Stimulated activated CD4-positive, alpha-beta T cell treated with anti-CD3 and anti-CD28 coated beads, Interleukin-4, amount 100 ng/mL, for 24 hours (primary cell): ENCODE results near the gene TBC1D16.

Source experiments
- DNase-seq: peaks from one replicate; pipeline ENCODE4 v3.0.0-alpha.2; 2020

The TBC1D16 gene

DNA sequence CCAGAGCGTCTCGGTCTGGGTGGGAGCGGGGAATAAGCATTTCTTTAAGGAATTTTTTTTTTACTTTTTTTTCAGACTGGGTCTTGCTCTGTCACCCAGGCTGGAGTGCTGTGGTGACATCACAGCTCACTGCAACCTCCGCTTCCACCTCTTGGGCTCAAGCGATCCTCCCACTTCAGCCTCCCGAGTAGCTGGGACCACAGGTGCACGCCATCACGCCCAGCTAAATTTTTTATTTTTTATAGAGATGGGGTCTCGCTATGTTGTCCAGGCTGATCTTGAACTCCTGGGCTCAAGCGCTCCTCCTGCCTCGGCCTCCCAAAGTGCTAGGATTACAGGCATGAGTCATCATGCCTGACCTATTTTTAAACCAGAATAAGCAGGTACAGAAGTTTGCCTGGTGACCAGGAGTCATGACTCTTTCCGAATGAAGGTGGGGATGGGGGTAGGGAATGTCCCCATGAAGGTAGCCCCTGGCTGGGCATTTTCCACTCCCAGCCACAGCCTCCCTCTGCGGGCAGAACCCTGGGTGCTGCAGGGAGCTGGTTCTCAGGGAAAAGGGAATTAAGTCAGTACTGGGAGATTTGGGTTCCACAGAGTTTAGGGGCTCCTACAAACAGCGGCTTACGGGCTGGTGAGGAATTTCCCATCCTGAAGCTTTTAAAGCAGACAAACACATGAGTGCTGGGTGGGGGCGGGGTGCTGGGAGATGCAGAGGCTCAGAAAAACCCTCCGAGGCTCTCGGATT, 48.3 kb downstream of the TBC1D16 start:
- DNase-seq: no peak

DNA sequence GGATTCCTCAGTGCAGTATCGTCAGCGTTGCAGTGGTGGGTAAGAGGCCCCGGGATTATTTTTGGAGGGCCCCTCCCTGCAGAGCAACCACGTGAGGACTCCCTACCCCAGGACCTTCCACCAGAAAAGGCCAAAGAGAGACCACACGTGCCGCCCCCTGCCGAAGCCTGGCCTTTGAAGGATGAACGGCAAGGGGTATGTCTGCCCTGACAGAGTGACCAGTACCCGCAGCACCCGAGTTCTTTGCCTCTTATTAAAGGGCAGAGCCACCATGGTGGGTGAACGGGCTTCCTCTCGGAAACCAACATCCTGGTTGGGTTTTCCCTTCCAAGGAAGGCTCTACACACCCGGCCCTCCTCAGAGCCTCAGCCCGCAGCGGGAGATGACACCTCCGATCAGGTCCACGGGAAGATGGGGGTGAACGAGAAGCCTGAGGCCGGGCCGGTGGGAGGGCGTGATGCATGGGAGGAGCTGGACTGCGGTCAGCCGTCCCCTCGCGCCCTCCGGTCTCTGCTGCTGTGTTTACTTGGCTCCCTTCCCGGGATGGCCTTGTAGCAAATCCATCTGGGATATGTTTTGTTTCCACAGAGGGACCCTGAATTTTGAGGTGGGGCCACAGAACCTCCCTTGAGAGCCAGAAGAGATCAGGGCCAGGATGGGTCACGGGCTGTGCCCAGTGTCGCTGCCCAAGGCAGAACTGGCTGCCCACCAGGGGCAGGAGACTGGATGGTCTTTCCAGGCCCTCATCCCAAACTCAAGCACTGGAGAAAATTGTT, 49.1 kb downstream of the TBC1D16 start:
- DNase-seq: no peak

DNA sequence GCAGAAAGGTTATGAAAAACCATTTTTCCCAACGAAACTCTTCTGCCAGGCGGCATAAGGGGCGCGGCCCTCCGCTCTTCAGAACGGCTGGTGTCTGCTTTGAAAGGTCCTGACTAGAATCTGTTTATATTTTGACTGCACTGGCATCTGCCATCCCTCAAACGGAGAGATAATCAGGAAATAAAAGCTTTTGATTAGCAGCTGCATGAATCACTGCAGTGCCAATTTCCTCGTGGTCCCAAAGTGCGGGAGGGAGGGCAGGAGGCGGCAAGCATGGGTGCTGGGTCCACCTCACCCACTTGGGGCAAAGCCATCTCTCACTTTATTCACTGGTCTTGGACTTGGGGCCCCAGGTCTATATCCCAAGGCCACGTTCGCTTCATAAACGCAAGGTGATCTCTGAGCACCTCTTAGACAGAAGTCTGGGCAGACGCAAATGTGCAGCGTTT, 49.7 kb downstream of the TBC1D16 start:
- no peak for DNase-seq

DNA sequence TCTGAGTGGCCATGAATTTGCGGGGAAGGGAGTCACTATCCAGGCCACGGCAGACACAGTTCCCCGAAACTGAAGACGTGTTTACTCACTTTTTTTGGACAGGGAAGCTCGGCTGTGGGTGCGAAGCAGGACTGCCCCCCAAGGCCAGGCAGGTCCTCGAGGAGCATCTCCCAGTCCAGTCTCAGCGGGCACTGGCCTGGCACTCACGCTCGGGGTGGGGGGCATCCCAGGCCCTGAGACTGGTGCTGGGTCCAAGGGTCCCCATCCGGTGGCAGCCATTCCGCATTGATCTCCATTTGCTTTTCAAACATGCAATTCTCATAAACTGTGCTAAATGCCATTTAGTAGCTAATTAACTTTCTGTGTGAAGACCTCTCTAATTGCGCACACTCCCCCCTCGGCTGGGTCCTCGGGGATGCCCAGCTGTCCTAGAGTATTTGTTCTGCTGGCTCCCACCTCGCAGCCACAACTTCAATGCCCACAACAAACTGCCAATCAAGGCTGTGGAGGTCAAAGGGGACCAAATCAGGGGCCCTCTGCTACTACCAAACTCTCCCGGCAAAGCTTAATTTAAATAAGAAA, 50.2 kb downstream of the TBC1D16 start:
- DNase-seq: no peak

DNA sequence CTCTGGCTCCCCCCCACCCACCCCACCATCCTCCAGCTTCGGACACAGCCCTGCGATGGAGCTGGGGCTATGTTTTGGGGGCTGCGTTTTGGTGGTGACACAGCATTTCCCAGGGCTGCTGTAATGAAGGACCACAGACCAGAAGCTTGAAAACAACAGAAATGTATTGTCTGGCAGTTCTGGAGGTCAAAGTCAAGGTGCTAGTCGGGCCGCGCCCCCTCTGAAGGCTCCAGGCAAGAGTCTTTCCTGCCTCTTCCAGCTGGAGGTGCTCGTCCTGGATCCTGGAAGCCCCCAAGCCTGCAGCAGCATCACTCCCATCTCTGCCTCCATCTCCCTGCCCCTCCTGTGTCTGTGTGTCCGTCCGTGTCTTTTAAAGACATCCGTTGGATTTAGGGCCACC, 50.8 kb downstream of the TBC1D16 start:
- DNase-seq: no peak

DNA sequence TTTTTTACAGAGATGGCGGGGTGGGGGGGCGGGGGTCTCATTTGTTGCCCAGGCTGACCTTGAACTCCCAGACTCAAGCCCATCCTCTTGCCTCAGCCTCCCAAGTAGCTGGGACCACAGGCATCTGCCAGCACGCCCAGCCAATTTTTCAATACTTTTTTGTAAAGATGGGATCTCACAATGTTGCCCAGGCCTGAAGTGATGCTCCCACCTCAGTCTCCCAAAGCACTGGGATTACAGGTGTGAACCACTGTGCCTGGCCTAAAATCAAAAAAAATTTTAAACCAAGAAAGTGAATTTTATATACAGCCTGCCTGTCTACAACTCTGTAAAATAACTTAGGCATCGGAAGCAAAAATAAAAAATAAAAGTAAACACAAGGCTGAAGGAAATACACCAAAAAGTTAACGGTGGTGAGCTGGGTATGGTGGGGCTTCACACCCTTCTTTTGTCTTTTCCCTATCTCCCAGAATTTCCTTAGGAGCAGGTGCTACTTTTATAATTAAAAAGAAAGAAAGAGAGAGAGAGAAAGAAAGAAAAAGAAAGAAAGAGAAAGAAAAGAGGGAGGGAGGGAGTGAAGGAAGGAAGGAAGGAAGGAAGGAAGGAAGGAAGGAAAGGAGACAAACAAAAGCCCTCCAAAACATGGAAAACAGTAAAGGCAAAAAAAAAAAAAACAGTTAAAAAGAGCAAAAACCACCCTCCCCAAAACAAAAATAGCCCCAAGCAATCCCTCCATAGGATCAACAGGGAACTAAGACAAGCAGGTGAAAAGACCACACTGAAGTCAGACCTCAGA, 51.4 kb downstream of the TBC1D16 start:
- no peak for DNase-seq

DNA sequence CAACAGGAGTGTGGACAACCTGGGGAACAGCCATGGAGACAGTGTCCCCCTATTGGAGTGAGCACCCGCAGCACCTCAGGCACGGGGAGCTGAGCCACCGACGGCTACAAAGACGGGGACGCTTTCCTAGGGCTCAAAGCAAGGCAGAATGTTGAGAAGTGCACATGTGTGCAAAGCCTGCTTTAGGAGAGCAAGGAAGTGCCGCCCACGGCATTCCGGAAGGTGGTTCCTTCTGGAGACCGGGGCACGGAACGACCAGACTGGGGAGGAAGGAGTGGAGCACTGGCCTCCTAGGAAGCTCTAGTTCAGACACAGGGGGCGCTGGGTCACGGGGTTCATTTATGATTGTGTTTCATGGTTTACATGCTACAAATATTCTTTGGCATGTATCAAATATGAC, 52.2 kb downstream of the TBC1D16 start:
- no peak for DNase-seq

DNA sequence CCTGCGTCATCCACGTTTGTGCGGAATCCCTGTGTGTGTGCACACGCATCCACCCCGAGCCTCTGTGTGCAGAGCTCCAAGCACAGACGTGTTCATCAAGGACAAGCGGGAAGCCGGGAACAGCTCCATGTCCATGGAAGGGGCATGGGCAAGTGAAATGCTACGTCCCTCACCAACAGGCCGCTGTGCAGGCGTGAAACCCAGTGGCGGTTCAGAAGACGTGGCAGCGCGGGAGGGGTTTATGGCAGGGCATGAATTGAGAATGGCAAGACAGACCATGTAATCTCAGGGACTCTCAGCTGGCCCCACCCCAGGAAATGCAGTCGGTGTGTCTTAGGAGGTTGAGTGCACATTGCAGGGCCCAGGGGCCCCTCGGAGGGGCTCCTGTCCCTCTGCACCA, 52.7 kb downstream of the TBC1D16 start:
- DNase-seq: no peak

DNA sequence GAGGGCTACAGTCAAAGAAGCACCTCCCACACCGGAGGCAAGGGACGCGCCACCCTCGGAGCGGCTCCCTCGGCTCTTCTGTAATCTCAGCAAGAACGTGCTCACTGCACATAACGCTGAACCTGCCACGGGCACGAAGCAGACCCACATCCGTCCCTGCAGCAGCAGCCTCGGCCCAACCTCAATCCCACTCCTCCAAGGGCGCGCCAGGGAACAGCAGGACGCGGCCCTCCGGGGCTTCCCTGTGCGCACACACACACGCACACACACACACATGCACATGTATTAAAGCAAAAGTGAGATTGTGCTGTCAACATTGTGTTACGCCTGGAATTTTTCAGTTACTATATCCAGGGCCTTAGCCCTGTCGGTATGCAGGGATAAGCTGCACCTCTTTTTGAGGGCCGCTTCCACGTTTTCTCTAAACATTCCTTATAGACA, 54.0 kb downstream of the TBC1D16 start:
- no peak for DNase-seq

DNA sequence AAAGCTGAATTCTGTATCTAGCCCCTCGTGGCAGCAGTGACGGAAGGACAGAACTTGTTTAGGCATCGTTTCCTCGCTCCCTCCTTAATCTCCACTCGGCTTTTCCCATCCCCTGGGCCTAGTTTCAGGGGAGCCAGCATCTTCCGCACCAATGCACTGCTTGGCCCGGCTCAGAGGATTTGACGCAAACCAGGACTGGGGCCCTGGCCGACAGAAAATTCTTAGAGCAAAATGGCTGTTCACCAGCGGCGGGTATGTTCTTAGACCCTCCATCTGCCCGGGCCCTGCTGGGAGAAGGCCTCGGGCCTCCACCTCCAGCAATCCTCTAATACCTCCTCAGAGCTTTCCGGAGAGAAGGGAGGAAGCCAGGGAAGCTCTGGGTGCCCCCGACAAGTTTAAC, 54.6 kb downstream of the TBC1D16 start:
- no peak for DNase-seq

DNA sequence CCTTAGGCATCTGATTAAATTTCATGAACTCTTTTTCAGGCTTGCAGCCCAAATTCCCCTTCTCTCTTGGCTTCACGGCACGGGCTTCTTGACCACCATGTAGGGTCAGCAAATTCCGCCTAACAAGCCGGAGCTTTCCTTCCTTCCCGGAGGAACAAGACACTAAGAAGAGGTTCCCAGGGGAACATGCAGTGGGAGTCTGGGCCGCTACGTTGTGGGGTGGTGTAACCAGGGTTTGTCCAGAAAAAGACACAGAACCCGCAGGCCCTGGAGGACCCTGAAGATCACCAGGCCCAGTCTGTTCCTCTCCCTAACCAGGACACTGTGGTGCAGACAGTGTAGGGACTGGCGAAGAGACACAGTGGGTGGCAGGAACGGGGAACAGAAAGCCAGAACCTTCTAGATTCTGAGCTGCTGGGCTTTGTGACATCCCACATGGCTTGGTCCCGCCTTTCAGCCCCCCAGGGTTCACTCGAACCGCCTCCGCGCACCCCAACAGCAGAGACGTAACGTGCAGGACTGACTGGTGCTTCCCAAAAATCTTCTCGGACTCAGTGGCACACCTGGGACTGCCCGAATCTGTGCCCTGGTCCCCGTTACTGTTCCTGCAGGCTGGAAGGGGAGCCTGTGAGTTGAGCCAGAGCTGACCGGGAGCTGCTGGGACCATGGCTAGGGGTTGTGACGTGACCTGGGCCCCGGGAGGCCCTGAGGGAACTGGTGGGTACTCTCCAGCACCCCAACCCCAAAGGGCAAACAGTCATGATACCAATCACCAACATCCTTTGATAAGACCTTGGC, 55.2 kb downstream of the TBC1D16 start:
- DNase-seq: no peak

DNA sequence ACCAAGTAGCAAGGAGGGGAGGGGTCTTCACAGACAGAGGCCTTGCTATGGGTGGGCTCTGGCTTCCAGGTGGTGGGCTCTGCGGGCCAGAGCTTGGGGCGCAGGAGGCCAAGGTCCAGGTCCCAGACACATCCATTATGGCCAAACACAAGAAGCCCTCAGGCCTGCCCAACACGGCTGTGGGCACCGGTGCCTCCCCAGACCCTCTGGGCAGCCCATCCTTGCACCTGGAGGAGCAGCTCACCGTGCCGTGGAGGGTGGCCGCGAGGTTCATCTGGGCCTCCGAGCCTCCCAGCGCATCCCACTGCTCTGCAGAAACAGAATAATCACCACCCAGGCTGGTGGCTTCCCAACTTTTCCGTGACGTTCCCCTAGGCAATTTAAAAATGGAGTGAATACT, 55.9 kb downstream of the TBC1D16 start:
- DNase-seq: no peak

DNA sequence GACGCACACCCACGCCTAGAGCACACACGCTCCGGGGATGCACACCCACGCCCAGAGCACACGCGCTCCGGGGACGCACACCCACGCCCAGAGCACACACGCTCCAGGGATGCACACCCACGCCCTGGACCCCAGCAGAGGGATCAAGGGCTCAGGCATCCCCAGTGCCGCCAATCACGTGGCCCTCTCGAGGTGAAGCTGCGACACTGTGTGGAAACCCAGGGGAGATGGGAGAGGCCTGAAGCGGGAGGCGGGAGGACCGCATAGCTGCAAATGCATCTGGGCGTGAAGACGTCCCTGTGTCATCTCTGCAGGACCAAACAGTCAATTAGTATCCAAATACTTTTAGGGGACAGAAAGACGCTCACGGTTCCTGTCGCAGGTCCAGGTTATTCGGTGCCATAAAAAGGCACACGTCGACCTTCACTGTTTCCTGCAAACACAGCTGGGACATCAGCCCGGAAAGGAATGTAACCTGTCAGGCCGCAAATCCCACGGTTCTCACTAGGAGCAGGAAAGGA, 56.4 kb downstream of the TBC1D16 start:
- DNase-seq: no peak

DNA sequence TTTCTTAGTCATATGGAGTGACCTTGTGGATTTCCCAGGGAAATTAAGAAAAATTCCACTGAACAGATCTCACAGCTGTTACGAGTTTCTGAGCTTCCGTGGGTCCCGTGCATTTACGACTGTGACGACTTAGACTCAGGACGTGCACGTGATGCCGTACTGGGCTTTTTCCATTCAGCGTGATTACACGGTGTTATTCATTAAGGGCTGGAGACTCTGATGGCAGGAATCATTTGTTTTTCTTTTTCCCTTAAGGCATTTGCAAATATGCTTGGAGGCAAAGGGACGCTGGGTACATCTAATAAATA, 57.2 kb downstream of the TBC1D16 start:
- no peak for DNase-seq

DNA sequence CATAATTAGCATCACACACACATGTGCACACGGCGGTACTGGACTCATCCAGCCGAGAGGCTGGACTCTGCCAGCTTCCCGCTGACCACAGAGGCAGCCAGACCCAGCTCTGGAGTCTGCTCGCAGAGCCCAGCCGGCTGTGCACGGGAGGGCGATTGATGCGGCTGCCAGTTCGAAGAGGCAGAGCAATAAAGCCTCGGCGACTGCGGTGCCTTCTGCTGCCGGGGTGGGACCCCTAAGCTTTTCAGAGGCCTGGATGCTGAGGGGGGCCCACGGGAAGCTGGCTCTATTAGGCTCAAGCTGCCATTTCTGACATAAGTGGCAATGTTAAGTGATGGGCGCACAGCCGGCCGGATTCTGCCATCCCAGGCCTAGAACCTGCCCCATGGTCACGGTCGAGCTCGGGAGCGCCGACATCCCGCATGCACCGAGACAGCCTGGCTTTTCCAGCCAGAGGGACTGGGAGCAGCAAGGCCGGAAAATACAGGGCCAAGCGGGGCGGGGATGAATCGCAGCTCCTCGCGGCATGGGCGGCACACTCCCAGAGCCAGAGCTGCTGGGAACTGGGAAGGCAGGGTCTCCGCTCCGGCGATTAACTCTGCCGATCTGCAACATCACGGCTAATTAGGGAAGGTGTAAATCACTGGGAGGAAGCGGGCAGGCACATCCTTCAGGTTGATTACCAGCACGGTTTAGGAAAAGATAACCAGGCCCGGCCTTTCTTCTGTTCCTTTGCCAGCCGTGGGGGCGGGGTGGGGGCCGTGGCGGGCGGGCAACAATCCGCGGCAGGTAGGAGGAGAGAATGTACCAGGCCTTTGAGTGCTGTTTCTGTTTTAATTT, 57.7 kb downstream of the TBC1D16 start:
- no peak for DNase-seq

DNA sequence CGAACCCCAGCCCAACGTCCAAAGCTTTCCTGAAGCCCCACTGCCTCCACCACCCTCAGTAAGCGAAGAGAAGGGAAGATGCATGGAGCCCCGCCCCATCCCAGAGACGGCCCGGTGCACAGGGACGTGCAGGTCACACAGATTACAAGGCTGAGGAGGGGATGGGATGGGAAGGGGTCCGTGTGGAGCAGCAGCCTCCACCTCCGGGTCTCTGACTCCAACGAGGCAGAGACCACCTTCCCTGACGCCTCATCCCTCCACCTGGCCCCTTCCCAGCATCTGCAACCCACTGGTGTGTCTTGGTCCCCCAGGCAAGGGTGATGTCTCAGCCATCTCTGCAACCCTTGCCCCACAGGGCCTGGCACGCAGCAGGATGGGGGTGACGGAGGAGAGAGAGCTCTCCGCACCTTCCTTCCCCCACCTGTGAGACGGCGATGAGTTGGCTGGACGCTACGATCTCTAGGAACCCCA, 58.5 kb downstream of the TBC1D16 start:
- no peak for DNase-seq

DNA sequence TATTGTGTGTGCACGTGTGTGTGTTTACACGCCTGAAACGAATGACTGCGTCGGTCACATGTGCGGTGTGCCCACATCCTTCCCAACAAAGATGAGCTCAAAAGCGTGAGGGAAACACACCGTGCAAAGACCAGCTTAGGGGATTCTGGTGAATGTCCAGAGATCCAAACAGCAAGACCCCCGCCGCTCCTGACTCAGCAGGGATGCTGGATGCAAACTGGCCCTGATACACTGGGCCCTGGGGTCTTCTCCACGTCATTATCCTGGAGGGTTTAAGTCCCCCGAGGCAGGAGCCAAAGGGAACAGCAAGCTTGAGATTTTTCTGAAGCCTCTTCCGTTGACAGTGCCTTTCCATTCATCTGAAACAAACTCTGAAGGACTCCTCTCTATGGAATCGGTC, 59.2 kb downstream of the TBC1D16 start:
- no peak for DNase-seq

DNA sequence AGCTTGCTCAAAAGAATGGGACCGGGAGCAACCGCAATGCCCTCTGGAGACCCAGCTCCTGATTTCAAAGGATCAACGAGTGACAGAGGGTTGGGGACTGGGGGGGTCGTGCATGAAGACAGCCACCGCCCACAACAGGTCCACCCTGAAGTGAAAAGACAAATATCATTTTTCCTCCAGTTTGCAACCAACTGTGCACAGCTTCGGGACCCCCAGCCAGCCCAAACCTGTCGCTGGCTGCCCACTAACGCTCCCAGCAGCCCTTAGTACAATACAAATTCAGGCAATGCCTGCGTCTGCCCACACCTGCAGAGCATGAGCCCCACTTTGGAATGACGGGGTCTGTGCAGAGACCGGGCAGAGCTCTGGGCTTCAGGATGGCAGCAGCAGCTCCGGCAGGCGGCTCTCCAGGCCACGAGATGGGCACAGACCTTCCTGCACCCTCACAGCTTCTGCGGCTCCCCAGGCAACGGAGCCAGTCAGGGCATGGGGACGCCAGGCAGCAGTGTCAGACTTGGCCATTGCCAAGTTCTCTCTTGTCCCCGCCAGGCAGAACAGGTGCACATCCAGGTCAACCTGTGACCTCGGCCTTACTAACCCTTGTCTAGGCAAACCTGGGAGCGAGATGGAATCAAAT, 60.1 kb downstream of the TBC1D16 start:
- DNase-seq: no peak

DNA sequence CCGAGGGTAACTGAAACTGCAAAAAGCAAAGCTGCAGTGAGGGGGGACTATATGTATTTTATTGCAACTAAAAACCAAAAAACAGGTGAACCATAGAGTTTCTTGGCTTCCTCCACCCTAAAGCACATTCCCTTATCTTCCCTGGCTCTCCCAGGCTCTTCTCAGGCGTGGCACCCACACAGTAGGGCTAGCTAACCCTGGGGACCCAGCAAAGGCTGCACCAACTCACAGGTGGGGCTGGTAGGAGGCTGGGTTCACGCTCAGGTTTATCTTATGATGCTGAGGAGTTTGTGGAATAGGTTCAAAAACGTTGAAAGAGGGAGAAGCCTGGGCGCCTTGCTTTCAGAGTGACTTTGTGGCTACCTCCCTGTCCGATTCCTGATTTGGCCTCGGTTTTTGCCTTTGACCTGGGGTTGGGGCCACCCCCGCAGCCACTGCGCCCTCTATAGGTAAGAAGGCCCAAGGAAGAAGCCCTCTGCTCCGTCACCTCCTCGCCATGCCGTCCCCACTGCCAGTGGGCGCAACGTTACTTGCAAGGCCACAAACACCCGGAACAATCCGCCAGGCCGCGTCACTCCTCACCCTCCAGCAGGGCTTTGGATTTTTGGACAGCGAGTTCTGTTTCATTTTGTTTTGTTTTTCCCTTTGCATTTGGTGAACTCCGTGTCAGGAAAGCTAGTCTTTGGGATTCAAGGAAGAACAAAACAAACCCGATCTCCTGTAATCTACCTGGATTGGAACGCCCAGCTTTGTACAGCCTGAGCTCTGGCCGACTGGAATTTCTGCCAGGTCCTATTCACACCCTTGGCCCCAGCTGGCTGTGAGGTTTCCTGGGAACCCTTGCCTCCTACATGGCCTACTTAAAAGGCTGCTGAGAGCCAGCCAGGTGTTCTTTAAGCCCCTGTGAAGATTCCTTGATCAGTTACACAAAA, 60.8 kb downstream of the TBC1D16 start:
- no peak for DNase-seq

DNA sequence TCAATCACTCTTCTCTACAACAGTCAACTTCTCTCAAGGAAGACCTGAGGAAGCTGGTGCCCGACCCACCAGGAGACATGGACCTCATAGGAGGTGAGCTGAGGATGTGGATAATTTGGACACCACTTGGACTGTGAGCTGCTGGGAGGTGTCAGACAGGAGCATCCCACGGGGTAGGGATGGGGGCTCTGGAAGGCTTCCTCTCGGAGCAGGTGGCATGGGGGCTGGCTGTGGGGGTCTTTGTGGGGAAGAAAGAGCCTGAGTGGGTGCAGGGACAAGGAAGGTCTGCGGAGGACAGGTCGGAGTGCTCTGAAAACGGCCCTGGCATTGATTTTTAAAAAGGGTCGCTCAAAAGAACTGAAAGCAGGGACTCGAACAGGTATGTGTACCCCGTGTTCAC, 64.0 kb downstream of the TBC1D16 start:
- DNase-seq: no peak
